SK-N-SH treated with all-trans-retinoic acid at 6 μM for 48 hours (cell line): ENCODE results near the gene CBR4.

Experiments used
- ATAC-seq: fragments of 200-7000 bp; cut with Tn5 transposase; 3 replicates; pipeline ENCODE4 v1.9.1; 2020; ENCODE audit warnings: mild to moderate bottlenecking, moderate library complexity
- ARNTL ChIP-seq: fragments of 450-650 bp; formaldehyde crosslinking; IDR thresholded peaks from 2 replicates; pipeline ENCODE4 v1.5.0; 2020; ENCODE audit warnings: low read depth, mild to moderate bottlenecking, moderate library complexity, borderline replicate concordance
- BACH2 ChIP-seq: fragments of 250-450 bp; sonication (Bioruptor Pico); IDR thresholded peaks from 2 replicates; pipeline ENCODE4 v1.9.0; 2021; ENCODE audit warnings: mild to moderate bottlenecking, borderline replicate concordance
- CREB5 ChIP-seq: fragments of 250-450 bp; sonication (Bioruptor Pico); IDR thresholded peaks from 2 replicates; pipeline ENCODE4 v1.5.1; 2020; ENCODE audit warnings: low read depth, mild to moderate bottlenecking, moderate library complexity
- CSDC2 ChIP-seq: fragments of 250-450 bp; sonication (Bioruptor Pico); IDR thresholded peaks from 2 replicates; pipeline ENCODE4 v1.5.0; 2020; ENCODE audit warnings: mild to moderate bottlenecking, moderate library complexity
- CSRNP3 ChIP-seq: fragments of 250-450 bp; sonication (Bioruptor Pico); IDR thresholded peaks from 2 replicates; pipeline ENCODE4 v1.5.1; 2021; ENCODE audit warnings: mild to moderate bottlenecking, moderate library complexity
- ESRRG ChIP-seq: fragments of 250-450 bp; sonication (Bioruptor Pico); IDR thresholded peaks from 2 replicates; pipeline ENCODE4 v1.6.1; 2021; ENCODE audit warnings: mild to moderate bottlenecking
- GLIS3 ChIP-seq: fragments of 250-450 bp; sonication (Bioruptor Pico); IDR thresholded peaks from 2 replicates; pipeline ENCODE4 v1.5.0; 2020; ENCODE audit warnings: mild to moderate bottlenecking, moderate library complexity
- ISL1 ChIP-seq: fragments of 250-450 bp; sonication (Bioruptor Pico); IDR thresholded peaks from 2 replicates; pipeline ENCODE4 v2.1.2; 2022; ENCODE audit warnings: mild to moderate bottlenecking, moderate library complexity
- OSR1 ChIP-seq: fragments of 250-450 bp; sonication (Bioruptor Pico); IDR thresholded peaks from 2 replicates; pipeline ENCODE4 v1.8.0; 2022; ENCODE audit warnings: moderate library complexity, mild to moderate bottlenecking, inconsistent platforms
- PATZ1 ChIP-seq: fragments of 250-450 bp; sonication (Bioruptor Pico); IDR thresholded peaks from 2 replicates; pipeline ENCODE4 v1.8.0; 2020; ENCODE audit warnings: mild to moderate bottlenecking, moderate library complexity, borderline replicate concordance
- PPARA ChIP-seq: fragments of 250-450 bp; sonication (Bioruptor Pico); IDR thresholded peaks from 2 replicates; pipeline ENCODE4 v1.5.0; 2020; ENCODE audit warnings: mild to moderate bottlenecking, borderline replicate concordance
- RARB ChIP-seq: fragments of 250-450 bp; sonication (Bioruptor Pico); IDR thresholded peaks from 2 replicates; pipeline ENCODE4 v1.8.0; 2021; ENCODE audit warnings: mild to moderate bottlenecking, moderate library complexity
- SNAI2 ChIP-seq: fragments of 250-450 bp; sonication (Bioruptor Pico); IDR thresholded peaks from 2 replicates; pipeline ENCODE4 v1.5.0; 2020; ENCODE audit warnings: mild to moderate bottlenecking, moderate library complexity
- TCF4 ChIP-seq: fragments of 250-450 bp; sonication (Bioruptor Pico); IDR thresholded peaks from 2 replicates; pipeline ENCODE4 v1.8.0; 2021; ENCODE audit warnings: mild to moderate bottlenecking, moderate library complexity, borderline replicate concordance
- TOX ChIP-seq: fragments of 250-450 bp; sonication (Bioruptor Pico); IDR thresholded peaks from 2 replicates; pipeline ENCODE4 v1.8.0; 2021; ENCODE audit warnings: mild to moderate bottlenecking, moderate library complexity, borderline replicate concordance
- TSHZ2 ChIP-seq: fragments of 250-450 bp; sonication (Bioruptor Pico); IDR thresholded peaks from 2 replicates; pipeline ENCODE4 v1.5.0; 2020; ENCODE audit warnings: mild to moderate bottlenecking, moderate library complexity
- ZC3H10 ChIP-seq: fragments of 250-450 bp; sonication (Bioruptor Pico); IDR thresholded peaks from 2 replicates; pipeline ENCODE4 v1.5.1; 2021; ENCODE audit warnings: mild to moderate bottlenecking, moderate library complexity
- ZFP3 ChIP-seq: fragments of 250-450 bp; sonication (Bioruptor Pico); IDR thresholded peaks from 2 replicates; pipeline ENCODE4 v1.5.0; 2020; ENCODE audit warnings: mild to moderate bottlenecking, moderate library complexity
- ZFP30 ChIP-seq: fragments of 450-650 bp; formaldehyde crosslinking; IDR thresholded peaks from 2 replicates; pipeline ENCODE4 v1.5.0; 2022; ENCODE audit warnings: mild to moderate bottlenecking, moderate library complexity
- ZNF565 ChIP-seq: fragments of 450-650 bp; formaldehyde crosslinking; conservative IDR thresholded peaks from 2 replicates; pipeline ENCODE4 v1.5.0; 2020; ENCODE audit warnings: low read depth, mild to moderate bottlenecking, moderate library complexity
- ZNF70 ChIP-seq: fragments of 450-650 bp; formaldehyde crosslinking; IDR thresholded peaks from 2 replicates; pipeline ENCODE4 v1.5.0; 2020; ENCODE audit warnings: mild to moderate bottlenecking, moderate library complexity
- ZNF8 ChIP-seq: fragments of 450-650 bp; formaldehyde crosslinking; IDR thresholded peaks from 2 replicates; pipeline ENCODE4 v1.5.0; 2020; ENCODE audit warnings: mild to moderate bottlenecking, moderate library complexity
- TF ChIP-seq, protein P1 (sequence below): fragments of 250-450 bp; sonication (Bioruptor Pico); IDR thresholded peaks from 2 replicates; pipeline ENCODE4 v1.8.0; 2021; ENCODE audit warnings: low read depth, mild to moderate bottlenecking, moderate library complexity, borderline replicate concordance

CBR4 gene

DNA sequence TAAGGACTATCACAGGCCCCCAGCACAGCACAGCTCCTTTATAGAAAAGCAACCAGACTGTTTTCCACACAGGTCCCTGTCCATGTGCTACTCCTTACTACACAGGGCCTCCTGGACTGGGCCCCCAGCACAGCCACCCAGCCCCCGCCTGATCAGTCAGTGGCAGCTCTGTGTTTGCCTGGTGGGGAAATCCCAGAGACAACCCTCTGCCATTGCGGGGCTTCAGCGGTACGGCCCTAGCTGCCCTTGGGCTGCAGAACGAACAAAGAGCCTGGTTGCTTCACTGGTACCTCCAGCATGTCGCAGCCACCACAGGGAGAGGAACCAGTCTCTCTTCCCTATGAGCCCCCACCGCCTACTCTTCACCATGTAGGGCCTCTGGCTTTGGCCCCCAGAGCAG lies 30.7 kb downstream of the CBR4 start:
- no peak for ATAC-seq
- TF ChIP-seq CSDC2 (CRISPR knock-in tag) (no peak), RARB (CRISPR knock-in tag) (no peak), PATZ1 (no peak), OSR1 (CRISPR knock-in tag) (no peak), ARNTL (CRISPR knock-in tag) (no peak), ESRRG (CRISPR knock-in tag) (no peak), BACH2 (no peak), ZNF8 (CRISPR knock-in tag) (no peak), CSRNP3 (CRISPR knock-in tag) (no peak), CREB5 (CRISPR knock-in tag) (no peak)

DNA sequence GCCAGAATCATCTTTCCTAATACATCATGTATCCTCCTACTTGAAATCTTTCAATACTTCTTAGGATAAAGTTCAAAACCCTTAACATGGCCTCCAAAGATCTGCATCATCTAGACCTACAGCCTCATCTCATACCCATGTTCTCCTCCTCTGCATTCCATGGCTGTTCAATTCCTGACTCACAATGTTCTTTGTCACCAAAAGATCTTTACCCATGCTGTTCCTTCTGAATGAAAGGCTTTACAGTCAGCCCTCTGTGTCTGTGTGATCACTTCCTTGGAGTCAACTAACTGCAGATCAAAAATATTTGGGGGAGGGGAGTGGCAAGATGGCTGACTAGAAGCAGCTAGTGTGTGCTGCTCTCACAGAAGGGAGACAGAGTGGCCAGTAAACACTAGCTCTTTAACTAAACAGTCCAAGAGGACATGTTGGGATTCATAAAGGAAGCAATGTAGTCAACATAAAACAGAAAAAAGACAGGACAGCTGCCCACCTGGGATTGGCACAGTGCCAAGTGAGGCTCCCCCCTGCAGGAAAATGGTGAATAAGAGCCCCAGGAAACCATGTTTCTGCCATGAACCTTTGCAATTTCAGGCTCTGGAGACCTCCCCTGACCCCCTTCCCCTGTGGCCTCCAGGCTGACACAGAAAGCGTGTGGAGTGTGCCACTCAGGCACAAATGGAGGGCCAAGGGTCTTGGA lies 31.9 kb downstream of the CBR4 start:
- ATAC-seq, result no peak
- no peak for TF ChIP-seq GLIS3 (CRISPR knock-in tag)
- TF ChIP-seq SNAI2 (CRISPR knock-in tag), result no peak
- TF ChIP-seq ZFP30, result no peak
- TF ChIP-seq ZNF70, result no peak
- TF ChIP-seq TOX (CRISPR knock-in tag), result no peak
- TF ChIP-seq OSR1 (CRISPR knock-in tag), result no peak
- no peak for TF ChIP-seq RARB (CRISPR knock-in tag)
- TF ChIP-seq PPARA (CRISPR knock-in tag), result no peak
- no peak for TF ChIP-seq ISL1 (CRISPR knock-in tag)
- TF ChIP-seq ZNF8 (CRISPR knock-in tag), result no peak
- no peak for TF ChIP-seq ZC3H10
- TF ChIP-seq CSDC2 (CRISPR knock-in tag), result no peak
- no peak for TF ChIP-seq CREB5 (CRISPR knock-in tag)
- no peak for TF ChIP-seq ZNF565 (CRISPR knock-in tag)
- TF ChIP-seq BACH2, result no peak
- TF ChIP-seq, protein P1, sequence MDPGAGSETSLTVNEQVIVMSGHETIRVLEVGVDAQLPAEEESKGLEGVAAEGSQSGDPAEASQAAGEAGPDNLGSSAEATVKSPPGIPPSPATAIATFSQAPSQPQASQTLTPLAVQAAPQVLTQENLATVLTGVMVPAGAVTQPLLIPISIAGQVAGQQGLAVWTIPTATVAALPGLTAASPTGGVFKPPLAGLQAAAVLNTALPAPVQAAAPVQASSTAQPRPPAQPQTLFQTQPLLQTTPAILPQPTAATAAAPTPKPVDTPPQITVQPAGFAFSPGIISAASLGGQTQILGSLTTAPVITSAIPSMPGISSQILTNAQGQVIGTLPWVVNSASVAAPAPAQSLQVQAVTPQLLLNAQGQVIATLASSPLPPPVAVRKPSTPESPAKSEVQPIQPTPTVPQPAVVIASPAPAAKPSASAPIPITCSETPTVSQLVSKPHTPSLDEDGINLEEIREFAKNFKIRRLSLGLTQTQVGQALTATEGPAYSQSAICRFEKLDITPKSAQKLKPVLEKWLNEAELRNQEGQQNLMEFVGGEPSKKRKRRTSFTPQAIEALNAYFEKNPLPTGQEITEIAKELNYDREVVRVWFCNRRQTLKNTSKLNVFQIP (CRISPR knock-in tag), result no peak
- TF ChIP-seq PATZ1, result no peak

DNA sequence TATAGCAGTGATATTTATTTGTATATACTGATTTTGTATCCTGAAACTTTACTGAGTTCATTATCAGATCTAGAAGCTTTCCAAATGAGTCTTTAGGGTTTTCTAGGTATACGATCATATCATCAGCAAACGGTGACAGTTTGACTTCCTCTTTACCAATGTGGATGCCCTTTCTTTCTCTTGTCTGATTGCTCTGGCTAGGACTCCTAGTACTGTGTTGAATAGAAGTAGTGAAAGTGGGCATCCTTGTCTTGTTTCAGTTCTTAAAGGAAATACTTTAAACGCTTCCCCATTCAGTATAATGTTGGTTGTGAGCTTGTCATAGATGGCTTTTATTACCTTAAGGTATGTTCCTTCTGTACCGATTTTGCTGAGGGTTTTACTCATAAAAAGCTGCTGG lies 37.5 kb downstream of the CBR4 start:
- no peak for ATAC-seq
- TF ChIP-seq TSHZ2 (CRISPR knock-in tag) (no peak), ZFP30 (no peak), ZC3H10 (no peak), ZFP3 (CRISPR knock-in tag) (no peak), TCF4 (CRISPR knock-in tag) (no peak), ZNF70 (no peak)
- TF ChIP-seq, protein P1 (CRISPR knock-in tag), result no peak
